Aorta (tissue), 5 donors: Measurements from ENCODE around the gene ABHD5. TPM values are rescaled to one million over a fixed set of nuclear protein-coding genes. Genes with fewer than 3 reads are reported as not detected.

Experiments used
- ATAC-seq: fragments of 200-7000 bp; cut with Tn5 transposase; one replicate; pipeline ENCODE4 v1.9.1; 2022; ENCODE audit warnings: moderate library complexity; ENCODE audit not compliant: low FRiP score
- DNase-seq, 2 donors: peaks; one replicate each; pipeline ENCODE4 v3.0.0-alpha.2; 2020
- H3K27ac ChIP-seq, 2 donors: one replicate each; pipeline ENCODE4 v1.5.1; 2013; ENCODE audit warnings: low read length in 2 of 2, mild to moderate bottlenecking in 2 of 2, moderate library complexity in 2 of 2, control low read depth in 1 of 2, inconsistent platforms in 1 of 2, low read depth in 1 of 2
- H3K27me3 ChIP-seq, 2 donors: one replicate each; pipeline ENCODE4 v1.6.1; 2013; ENCODE audit warnings: control low read depth in 1 of 2, low read length in 1 of 2, mild to moderate bottlenecking in 1 of 2, moderate library complexity in 1 of 2; ENCODE audit not compliant: insufficient read depth in 2 of 2, control insufficient read depth in 1 of 2
- H3K36me3 ChIP-seq, 2 donors: one replicate each; pipeline ENCODE4 v1.6.1; 2013; ENCODE audit warnings: control low read depth in 1 of 2, low read length in 1 of 2, mild to moderate bottlenecking in 1 of 2; ENCODE audit not compliant: insufficient read depth in 2 of 2, control insufficient read depth in 1 of 2
- H3K4me1 ChIP-seq, 2 donors: one replicate each; pipeline ENCODE4 v1.6.1; 2013; ENCODE audit warnings: low read length in 2 of 2, control low read depth in 1 of 2, mild to moderate bottlenecking in 1 of 2, moderate library complexity in 1 of 2; ENCODE audit not compliant: insufficient read depth in 2 of 2, control insufficient read depth in 1 of 2
- H3K4me3 ChIP-seq, 2 donors: one replicate each; pipeline ENCODE4 v1.5.1; 2013; ENCODE audit warnings: low read length in 2 of 2, control low read depth in 1 of 2, mild to moderate bottlenecking in 1 of 2
- H3K9me3 ChIP-seq: one replicate; pipeline ENCODE4 v1.6.1; 2013; ENCODE audit warnings: mild to moderate bottlenecking, low read length; ENCODE audit not compliant: control insufficient read depth
- WGBS, 2 donors: extraction: QIAGEN DNeasy Blood & Tissue Kit; methylation state at CpG; one replicate each; pipeline ENCODE4 v1.1.7; 2013; 5-methylcytosine and 5-hydroxymethylcytosine counted together
- intact Hi-C, 2 donors: fragments of 100-400 bp; cut with DNase I; formaldehyde crosslinking; loops; one replicate each; pipeline versions ENCODE4 v1.14.2 to v1.15.0; 2022
- polyA plus RNA-seq, 2 donors: library from polyadenylated mRNA; stranded (reverse); fragments of 200-250 nt; gene quantifications; one replicate each; pipeline ENCODE4 v1.2.3, GENCODE V29; 2013
- total RNA-seq, 2 donors: library from RNA; stranded (reverse); fragmentation: NEBNext Ultra II Directional; extraction: Animal tissue kit (Norgen Biotek cat#: 25700); gene quantifications; one replicate each; pipeline ENCODE4 v1.2.1, GENCODE V29; 2021
- donor health status: healthy with polysubstance abuse.
- donor health status: Bipolar disorder and iron deficiency.
- donor health status: DM: no; HTN: no; CAD: no.
- donor health status: DM: no; HTN: no; CAD: no.
- donor health status: DM: yes; HTN: yes; CAD: no.

The ABHD5 gene
- total and polyA plus RNA-seq, 4 donors: 8.6 to 28.8 (median 15.4) TPM

GRCh38 chr3:43723121-43723734, 32.5 kb downstream of the ABHD5 start:
- ATAC-seq (peak; percentile 11), DNase-seq (no peak)
- no peaks in the 10 kb centered on the region for H3K9me3 ChIP-seq
- H3K27ac ChIP-seq: peak overlapping the region; percentile 95 to 98
- H3K36me3 ChIP-seq: no peaks in the 10 kb centered on the region
- H3K4me3 ChIP-seq: no peak overlapping the region
- H3K4me1 ChIP-seq: peaks cover 0 to 3% of the 10 kb centered on the region in 2 donors
- H3K27me3 ChIP-seq: no peaks in the 10 kb centered on the region
- intact Hi-C loops: no loop called here
- 6% methylated on average over 3 of the region's 3 CpGs for WGBS, 2 donors

GRCh38 chr3:43726521-43726920, 35.8 kb downstream of the ABHD5 start:
- Histone ChIP-seq H3K4me1 (peaks cover 0 to 5% of the 10 kb centered on the region in 2 donors), H3K36me3 (peaks cover 2% of the 10 kb centered on the region in 2 donors), H3K9me3 (no peaks in the 10 kb centered on the region), H3K4me3 (no peak overlapping the region), H3K27ac (no peak overlapping the region), H3K27me3 (no peaks in the 10 kb centered on the region)
- intact Hi-C loops: no loop called here
- WGBS, 2 donors: 75 to 80% methylated on average over 4 of the region's 4 CpGs
- no peak for DNase-seq
- no peak for ATAC-seq

GRCh38 chr3:43727930-43728329, 37.2 kb downstream of the ABHD5 start:
- ATAC-seq: no peak
- H3K27ac ChIP-seq: no peak overlapping the region

GRCh38 chr3:43728476-43728875, 37.7 kb downstream of the ABHD5 start:
- peak overlapping the region; percentile 25 to 50 for H3K27ac ChIP-seq
- peaks cover 2% of the 10 kb centered on the region in 2 donors for H3K36me3 ChIP-seq
- intact Hi-C loops: no loop called here
- H3K9me3 ChIP-seq: no peaks in the 10 kb centered on the region
- H3K4me3 ChIP-seq: no peak overlapping the region
- ATAC-seq (no peak), DNase-seq (no peak)
- WGBS, 2 donors: 71 to 73% methylated on average over 5 of the region's 5 CpGs
- H3K4me1 ChIP-seq: peaks cover 0 to 5% of the 10 kb centered on the region in 2 donors
- H3K27me3 ChIP-seq: no peaks in the 10 kb centered on the region

More at GRCh38 chr3:43727930-43728329, 37.2 kb downstream of the ABHD5 start:
- H3K9me3 ChIP-seq: no peaks in the 10 kb centered on the region
- peaks cover 0 to 5% of the 10 kb centered on the region in 2 donors for H3K4me1 ChIP-seq
- DNase-seq: peak in 1 of 2 donors; percentile 59
- no peaks in the 10 kb centered on the region for H3K27me3 ChIP-seq
- 52 to 56% methylated on average over 3 of the region's 3 CpGs for WGBS, 2 donors
- intact Hi-C loops: no loop called here
- no peak overlapping the region for H3K4me3 ChIP-seq
- H3K36me3 ChIP-seq: peaks cover 2% of the 10 kb centered on the region in 2 donors

- Histone ChIP-seq H3K27me3 (no peaks in the 10 kb centered on the region), H3K36me3 (peaks cover 2% of the 10 kb centered on the region in 2 donors), H3K4me1 (peaks cover 0 to 5% of the 10 kb centered on the region in 2 donors), H3K4me3 (no peak overlapping the region), H3K9me3 (no peaks in the 10 kb centered on the region), H3K27ac (peak overlapping the region in 1 of 2 donors; percentile 50)
- intact Hi-C loops: no loop called here
- no peak for ATAC-seq
- whole genome bisulfite sequencing, 2 donors: 81 to 83% methylated on average over 5 of the region's 5 CpGs
- DNase-seq: no peak
These were observed 38.2 kb downstream of the ABHD5 start for GRCh38 chr3:43728947-43729346.

- peaks cover 3 to 5% of the 10 kb centered on the region in 2 donors for H3K4me1 ChIP-seq
- intact Hi-C loops: loop anchor here in 1 of 2 donors (5.0 kb wide), 2 partner anchors 38 to 42 kb away; partner anchors contain the start of gene ABHD5
- no peak for ATAC-seq
- H3K9me3 ChIP-seq: no peaks in the 10 kb centered on the region
- H3K36me3 ChIP-seq: peaks cover 2% of the 10 kb centered on the region in 2 donors
- no peak for DNase-seq
- WGBS, 2 donors: 88 to 90% methylated on average over 1 of the region's 1 CpG
- H3K27me3 ChIP-seq: no peaks in the 10 kb centered on the region
- no peak overlapping the region for H3K4me3 ChIP-seq
- H3K27ac ChIP-seq: no peak overlapping the region
These were observed 39.1 kb downstream of the ABHD5 start for GRCh38 chr3:43729707-43730414.

- ATAC-seq: no peak
- 79 to 80% methylated on average over 6 of the region's 6 CpGs for WGBS, 2 donors
- peak overlapping the region; percentile 4 to 75 for H3K27ac ChIP-seq
These were observed 42.1 kb downstream of the ABHD5 start for GRCh38 chr3:43732747-43733425.

GRCh38 chr3:43733459-43734384, 43.0 kb downstream of the ABHD5 start:
- Histone ChIP-seq H3K4me1 (peaks cover under 1 to 9% of the 10 kb centered on the region in 2 donors), H3K36me3 (peaks cover 1 to 2% of the 10 kb centered on the region in 2 donors), H3K4me3 (no peak overlapping the region), H3K27ac (peak overlapping the region; percentile 72 to 91), H3K9me3 (no peaks in the 10 kb centered on the region), H3K27me3 (no peaks in the 10 kb centered on the region)
- WGBS, 2 donors: 9 to 12% methylated on average over 6 of the region's 6 CpGs
- DNase-seq (peak; percentile 88), ATAC-seq (peak; percentile 84)
- intact Hi-C loops: loop anchor here in 1 of 2 donors (5.0 kb wide), 2 partner anchors 39 to 41 kb away; partner anchors contain the start of gene ABHD5

More at GRCh38 chr3:43732747-43733425, 42.1 kb downstream of the ABHD5 start:
- Histone ChIP-seq H3K4me3 (no peak overlapping the region), H3K9me3 (no peaks in the 10 kb centered on the region), H3K27me3 (no peaks in the 10 kb centered on the region), H3K4me1 (peaks cover 4 to 9% of the 10 kb centered on the region in 2 donors), H3K36me3 (peaks cover 2% of the 10 kb centered on the region in 2 donors)
- DNase-seq: no peak
- intact Hi-C loops: loop anchor here in 1 of 2 donors (5.0 kb wide), 2 partner anchors 39 to 41 kb away; partner anchors contain the start of gene ABHD5
